ENCODE data around the gene ZNF821.
"Not testable (repeated sequence)": the region's sequence is repeated elsewhere in the genome, so short reads cannot be mapped to it uniquely, and the experiment has no call there.

Gene ZNF821

GRCh38 chr16:71859762-71860521 lies 24.0 kb downstream of the ZNF821 start:
- no peak for DNase-seq

- no peak for DNase-seq
Measured at GRCh38 chr16:71855937-71856662, 27.9 kb downstream of the ZNF821 start.

GRCh38 chr16:71854369-71854948 lies 29.5 kb downstream of the ZNF821 start:
- no peak for DNase-seq

GRCh38 chr16:71853413-71853812 lies 30.6 kb downstream of the ZNF821 start:
- DNase-seq, result no peak

- no peak for DNase-seq
Measured at GRCh38 chr16:71852561-71852960, 31.4 kb downstream of the ZNF821 start.

GRCh38 chr16:71852158-71852557 lies 31.8 kb downstream of the ZNF821 start:
- no peak for DNase-seq

GRCh38 chr16:71851746-71852145 lies 32.2 kb downstream of the ZNF821 start:
- no peak for DNase-seq

- DNase-seq, result no peak
Measured at GRCh38 chr16:71848622-71849021, 35.4 kb downstream of the ZNF821 start.

GRCh38 chr16:71847096-71847495 lies 36.9 kb downstream of the ZNF821 start:
- DNase-seq, result no peak

- DNase-seq, result no peak
Measured at GRCh38 chr16:71846431-71846830, 37.6 kb downstream of the ZNF821 start.

- DNase-seq, result peak; percentile 89
Measured at GRCh38 chr16:71845639-71846430, 38.1 kb downstream of the ZNF821 start, which contains the start of gene ATXN1L. Gene ATXN1L (plus strand): TSS chr16:71845976. CDS start chr16:71849741, 3,765 bp downstream.

GRCh38 chr16:71843572-71843971 lies 40.4 kb downstream of the ZNF821 start:
- DNase-seq, result no peak

GRCh38 chr16:71840052-71840451 lies 43.9 kb downstream of the ZNF821 start:
- DNase-seq, result no peak

- no peak for DNase-seq
Measured at GRCh38 chr16:71837150-71837549, 46.8 kb downstream of the ZNF821 start.

GRCh38 chr16:71834291-71834690 lies 49.7 kb downstream of the ZNF821 start:
- no peak for DNase-seq

GRCh38 chr16:71832112-71832511 lies 51.9 kb downstream of the ZNF821 start:
- DNase-seq, result not testable (repeated sequence)

GRCh38 chr16:71831698-71832097 lies 52.3 kb downstream of the ZNF821 start:
- not testable (repeated sequence) for DNase-seq

- no peak for DNase-seq
Measured at GRCh38 chr16:71830359-71830758, 53.6 kb downstream of the ZNF821 start.

- DNase-seq, result no peak
Measured at GRCh38 chr16:71826533-71827017, 57.4 kb downstream of the ZNF821 start.

- not testable (repeated sequence) for DNase-seq
Measured at GRCh38 chr16:71817155-71817500, 66.9 kb downstream of the ZNF821 start.

- no peak for DNase-seq
Measured at GRCh38 chr16:71811261-71811803, 72.7 kb downstream of the ZNF821 start.

GRCh38 chr16:71810155-71810530 lies 73.8 kb downstream of the ZNF821 start:
- not testable (repeated sequence) for DNase-seq
